Measurements from ENCODE around the gene HNRNPUL2. TPM values are rescaled to one million over a fixed set of nuclear protein-coding genes. Genes with fewer than 3 reads are reported as not detected.
"Not testable (repeated sequence)": the region's sequence is repeated elsewhere in the genome, so short reads cannot be mapped to it uniquely, and the experiment has no call there.

HNRNPUL2 gene
- total and polyA plus RNA-seq, 5 experiments from 2014 or later, result 0.99 to 84.0 (median 3.0) TPM

DNA sequence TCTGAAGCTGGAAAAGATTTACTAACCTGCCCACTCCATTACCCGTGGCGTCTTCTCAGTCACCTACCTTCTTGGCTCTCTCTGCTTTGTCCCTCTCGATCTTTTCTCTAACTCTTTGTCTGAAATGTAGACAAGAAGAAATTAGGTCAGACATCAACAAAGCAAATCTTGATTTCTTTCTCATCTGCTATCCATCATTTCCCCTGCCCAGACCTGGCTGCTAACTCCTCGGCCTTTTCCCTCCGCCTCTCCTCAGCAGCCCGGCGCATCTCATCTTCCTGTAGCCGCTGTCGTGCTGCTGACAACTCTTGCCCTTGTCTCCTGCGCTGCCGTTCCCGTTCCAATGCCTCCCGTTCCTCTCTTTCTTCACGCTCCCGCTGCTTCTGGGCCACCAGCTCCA, 49.5 kb downstream of the HNRNPUL2 start:
- Mint-ChIP-seq H3K27me3 (no peaks in the 10 kb centered on the region), H3K4me1 (peaks cover 19 to 54% (median 45%) of the 10 kb centered on the region in 4 donors), H3K9me3 (no peaks in the 10 kb centered on the region), H3K4me3 (peak overlapping the region; percentile 86 to 94 (median 90)), H3K36me3 (peaks cover 0 to 39% (median 4%) of the 10 kb centered on the region in 3 donors), H3K27ac (peak overlapping the region; percentile 94 to 98 (median 95))
- POLR2A ChIA-PET, result interaction anchor here (0.8 to 5.8 kb wide), 6 partner anchors 11 to 164 kb away, joined by 3 to 59 read pairs (median 4); partner anchors contain the start of genes C11orf98, CSKMT, HNRNPUL2 and INTS5
- ATAC-seq, result no peak
- no peak for DNase-seq

DNA sequence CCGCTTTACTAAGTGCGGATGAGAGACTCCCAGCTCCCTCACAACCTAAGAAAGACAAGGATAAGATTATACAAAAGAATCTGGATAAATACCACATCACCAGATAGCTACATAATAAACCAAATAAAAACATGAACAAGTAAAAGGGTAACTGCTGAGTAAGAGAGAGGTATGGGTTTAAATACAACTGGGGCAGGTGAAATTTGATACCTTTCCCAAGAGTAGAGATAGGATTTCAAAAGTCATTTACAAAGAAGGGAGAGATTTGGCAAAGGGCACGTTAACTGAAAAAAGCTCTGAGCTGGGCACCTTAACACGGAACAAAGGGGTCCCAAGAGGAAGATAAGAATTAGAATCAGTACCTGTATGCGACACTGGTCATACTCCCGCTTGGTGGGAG, 50.1 kb downstream of the HNRNPUL2 start:
- Mint-ChIP-seq H3K4me3 (peak overlapping the region; percentile 23 to 94 (median 88)), H3K36me3 (peaks cover 0 to 39% (median 4%) of the 10 kb centered on the region in 3 donors), H3K27ac (peak overlapping the region; percentile 67 to 98 (median 88)), H3K27me3 (no peaks in the 10 kb centered on the region), H3K9me3 (no peaks in the 10 kb centered on the region), H3K4me1 (peaks cover 19 to 59% (median 51%) of the 10 kb centered on the region in 4 donors)
- DNase-seq (no peak), ATAC-seq (no peak)
- POLR2A ChIA-PET, result interaction anchor here (0.8 to 5.8 kb wide), 9 partner anchors 11 to 164 kb away, joined by 3 to 59 read pairs (median 4); partner anchors contain the start of genes BSCL2, C11orf98, CSKMT and GNG3

DNA sequence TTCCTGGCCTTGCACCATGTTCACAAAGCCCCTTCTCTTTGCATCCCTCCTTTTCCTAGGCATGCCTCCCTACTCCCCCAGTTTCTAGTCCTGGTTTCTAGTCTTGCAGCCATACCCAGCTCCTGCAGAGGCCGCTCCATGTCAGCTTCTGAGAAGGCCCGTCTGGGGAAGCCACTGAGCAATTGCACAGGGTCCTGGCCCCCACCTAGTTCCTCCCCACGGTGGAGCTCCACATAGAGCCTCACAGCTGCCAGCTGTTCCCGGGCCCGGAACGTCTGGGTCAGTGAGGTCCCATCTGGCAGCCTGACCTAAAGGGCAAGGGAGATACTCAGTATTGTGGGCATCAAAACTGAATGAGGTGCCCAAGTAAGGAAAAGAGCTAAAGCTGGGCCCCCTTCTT, 50.6 kb downstream of the HNRNPUL2 start:
- peaks cover 0 to 39% (median 4%) of the 10 kb centered on the region in 3 donors for H3K36me3 Mint-ChIP-seq
- ATAC-seq, result no peak
- POLR2A ChIA-PET, result interaction anchor here (0.6 to 5.8 kb wide), 10 partner anchors 10 to 163 kb away, joined by 3 to 59 read pairs (median 4); partner anchors contain the start of genes BSCL2, C11orf98, CSKMT and GNG3
- peak overlapping the region in 9 of 10 donors; percentile 67 to 98 (median 88) for H3K27ac Mint-ChIP-seq
- H3K4me1 Mint-ChIP-seq, result peaks cover 21 to 62% (median 54%) of the 10 kb centered on the region in 4 donors
- H3K9me3 Mint-ChIP-seq, result no peaks in the 10 kb centered on the region
- H3K4me3 Mint-ChIP-seq, result peak overlapping the region in 7 of 10 donors; percentile 60 to 94 (median 91)
- no peak for DNase-seq
- no peaks in the 10 kb centered on the region for H3K27me3 Mint-ChIP-seq

DNA sequence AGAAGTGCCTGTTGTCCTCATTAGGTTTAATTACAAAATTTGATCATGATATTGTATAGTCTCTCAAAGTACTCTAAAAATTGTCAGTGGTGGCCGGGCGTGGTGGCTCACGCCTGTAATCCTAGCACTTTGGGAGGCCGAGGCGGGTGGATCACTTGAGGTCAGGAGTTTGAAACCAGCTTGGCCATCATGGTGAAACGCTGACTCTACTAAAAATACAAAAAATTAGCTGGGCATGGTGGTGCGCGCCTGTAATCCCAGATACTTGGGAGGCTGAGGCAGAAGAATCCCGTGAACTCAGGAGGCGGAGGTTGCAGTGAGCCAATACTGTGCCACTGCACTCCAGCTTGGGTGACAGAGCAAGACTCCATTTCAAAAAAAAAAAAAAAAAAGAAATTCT, 51.8 kb downstream of the HNRNPUL2 start:
- H3K9me3 Mint-ChIP-seq, H3K4me3 Mint-ChIP-seq, ATAC-seq, DNase-seq, H3K27me3 Mint-ChIP-seq, H3K27ac Mint-ChIP-seq: not testable (repeated sequence)
- Mint-ChIP-seq H3K4me1 (peaks cover 26 to 70% (median 59%) of the 10 kb centered on the region in 4 donors), H3K36me3 (peaks cover 0 to 39% (median 4%) of the 10 kb centered on the region in 3 donors)
- POLR2A ChIA-PET, result interaction anchor here (0.6 to 14.7 kb wide), 4 partner anchors 9 to 175 kb away, joined by 3 to 541 read pairs (median 155); partner anchors contain the start of genes C11orf98, CSKMT, GANAB and INTS5

DNA sequence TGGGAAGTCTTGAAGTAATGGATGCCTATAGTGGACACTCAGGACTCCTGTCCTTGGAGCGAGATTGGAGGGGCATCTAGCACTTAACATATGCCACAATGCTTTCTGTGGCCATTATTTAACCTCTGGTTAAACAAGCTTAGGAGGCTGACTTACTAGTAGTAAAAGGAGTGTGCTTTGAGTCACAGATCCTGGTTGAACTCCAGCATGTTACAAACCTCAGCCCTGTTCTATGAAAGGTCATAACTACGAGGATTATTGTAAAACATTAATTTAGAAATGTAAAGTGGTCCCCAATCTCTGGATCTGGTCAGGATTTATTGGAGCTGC, 54.1 kb downstream of the HNRNPUL2 start:
- Mint-ChIP-seq H3K27ac (peak overlapping the region in 9 of 10 donors; percentile 4 to 99 (median 84)), H3K4me3 (peak overlapping the region; percentile 96 to 100 (median 98)), H3K4me1 (peaks cover 27 to 73% (median 56%) of the 10 kb centered on the region in 4 donors), H3K9me3 (no peaks in the 10 kb centered on the region), H3K36me3 (peaks cover 0 to 34% (median 4%) of the 10 kb centered on the region in 3 donors), H3K27me3 (no peaks in the 10 kb centered on the region)
- ATAC-seq (no peak), DNase-seq (no peak)
- POLR2A ChIA-PET, result interaction anchor here (1.3 to 14.7 kb wide), 9 partner anchors 7 to 208 kb away, joined by 3 to 541 read pairs (median 38); partner anchors contain the start of genes BSCL2, C11orf98, CSKMT and EEF1G

DNA sequence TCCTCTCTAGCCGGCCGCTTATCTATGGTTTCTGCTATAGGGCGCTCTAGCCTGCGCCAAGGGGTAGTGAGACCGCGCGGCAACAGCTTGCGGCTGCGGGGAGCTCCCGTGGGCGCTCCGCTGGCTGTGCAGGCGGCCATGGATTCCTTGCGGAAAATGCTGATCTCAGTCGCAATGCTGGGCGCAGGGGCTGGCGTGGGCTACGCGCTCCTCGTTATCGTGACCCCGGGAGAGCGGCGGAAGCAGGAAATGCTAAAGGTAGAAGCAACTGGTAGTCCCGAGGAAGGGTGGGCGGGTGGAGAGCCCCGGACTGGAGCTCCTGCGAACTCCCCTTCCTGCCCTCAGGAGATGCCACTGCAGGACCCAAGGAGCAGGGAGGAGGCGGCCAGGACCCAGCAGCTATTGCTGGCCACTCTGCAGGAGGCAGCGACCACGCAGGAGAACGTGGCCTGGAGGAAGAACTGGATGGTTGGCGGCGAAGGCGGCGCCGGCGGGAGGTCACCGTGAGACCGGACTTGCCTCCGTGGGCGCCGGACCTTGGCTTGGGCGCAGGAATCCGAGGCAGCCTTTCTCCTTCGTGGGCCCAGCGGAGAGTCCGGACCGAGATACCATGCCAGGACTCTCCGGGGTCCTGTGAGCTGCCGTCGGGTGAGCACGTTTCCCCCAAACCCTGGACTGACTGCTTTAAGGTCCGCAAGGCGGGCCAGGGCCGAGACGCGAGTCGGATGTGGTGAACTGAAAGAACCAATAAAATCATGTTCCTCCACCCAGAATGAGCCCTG, 55.5 kb downstream of the HNRNPUL2 start, which contains the start of the genes LBHD1 and UQCC3:
Gene LBHD1 (minus strand): TSS at position 660 of the 782 bp plus-strand sequence. CDS start 2,236 bp downstream, outside the sequence.
Gene UQCC3 (plus strand): TSS at position 66 of the 782 bp plus-strand sequence. CDS start 73 bp downstream, at position 139.
- peak within 1 kb of the TSS; percentile 96 to 100 (median 98) for H3K4me3 Mint-ChIP-seq
- H3K36me3 Mint-ChIP-seq, result peaks cover 0 to 27% (median 0%) of the 10 kb centered on the region in 3 donors

DNA sequence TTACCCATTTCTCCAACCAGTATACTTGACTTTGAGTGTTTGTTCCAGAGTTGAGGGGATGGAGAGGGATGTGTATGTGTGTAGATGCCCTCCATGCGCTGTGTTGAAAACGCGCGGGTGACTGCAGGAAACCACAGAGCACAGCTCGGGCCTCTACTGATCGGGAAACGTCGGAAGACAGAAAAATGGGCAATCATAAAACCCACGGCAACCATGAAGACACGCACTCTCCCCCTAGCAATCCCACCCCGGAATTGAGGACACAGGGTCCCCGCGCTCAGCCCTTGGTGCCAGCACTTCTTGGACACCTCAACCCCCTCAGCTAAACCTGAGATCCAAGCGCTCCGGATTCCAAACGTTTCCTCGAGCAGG, 56.0 kb downstream of the HNRNPUL2 start:
- Mint-ChIP-seq H3K4me3 (peak overlapping the region; percentile 96 to 100 (median 98)), H3K9me3 (no peaks in the 10 kb centered on the region), H3K27me3 (no peaks in the 10 kb centered on the region), H3K36me3 (peaks cover 0 to 24% (median 0%) of the 10 kb centered on the region in 3 donors), H3K27ac (peak overlapping the region; percentile 92 to 99 (median 96)), H3K4me1 (peaks cover 24 to 67% (median 52%) of the 10 kb centered on the region in 4 donors)
- DNase-seq (no peak), ATAC-seq (peak; percentile 45 to 48)
- POLR2A ChIA-PET, result interaction anchor here (0.6 to 14.7 kb wide), 30 partner anchors 8 to 247 kb away, joined by 3 to 541 read pairs (median 6); partner anchors contain the start of genes B3GAT3, BSCL2, EEF1G and EML3

More for the DNA sequence above, 55.5 kb downstream of the HNRNPUL2 start, which contains the start of the genes LBHD1 and UQCC3:
- Mint-ChIP-seq H3K27ac (peak within 1 kb of the TSS; percentile 92 to 99 (median 96)), H3K4me1 (peaks cover 22 to 67% (median 50%) of the 10 kb centered on the region in 4 donors), H3K9me3 (no peaks in the 10 kb centered on the region), H3K27me3 (no peaks in the 10 kb centered on the region)
- ATAC-seq (peak; percentile 75 to 76), DNase-seq (peak; percentile 52 to 85 (median 68))
- POLR2A ChIA-PET, result interaction anchor here (0.6 to 14.7 kb wide), 35 partner anchors 9 to 247 kb away, joined by 3 to 541 read pairs (median 6); partner anchors contain the start of genes B3GAT3, BSCL2, EEF1G and EML3

DNA sequence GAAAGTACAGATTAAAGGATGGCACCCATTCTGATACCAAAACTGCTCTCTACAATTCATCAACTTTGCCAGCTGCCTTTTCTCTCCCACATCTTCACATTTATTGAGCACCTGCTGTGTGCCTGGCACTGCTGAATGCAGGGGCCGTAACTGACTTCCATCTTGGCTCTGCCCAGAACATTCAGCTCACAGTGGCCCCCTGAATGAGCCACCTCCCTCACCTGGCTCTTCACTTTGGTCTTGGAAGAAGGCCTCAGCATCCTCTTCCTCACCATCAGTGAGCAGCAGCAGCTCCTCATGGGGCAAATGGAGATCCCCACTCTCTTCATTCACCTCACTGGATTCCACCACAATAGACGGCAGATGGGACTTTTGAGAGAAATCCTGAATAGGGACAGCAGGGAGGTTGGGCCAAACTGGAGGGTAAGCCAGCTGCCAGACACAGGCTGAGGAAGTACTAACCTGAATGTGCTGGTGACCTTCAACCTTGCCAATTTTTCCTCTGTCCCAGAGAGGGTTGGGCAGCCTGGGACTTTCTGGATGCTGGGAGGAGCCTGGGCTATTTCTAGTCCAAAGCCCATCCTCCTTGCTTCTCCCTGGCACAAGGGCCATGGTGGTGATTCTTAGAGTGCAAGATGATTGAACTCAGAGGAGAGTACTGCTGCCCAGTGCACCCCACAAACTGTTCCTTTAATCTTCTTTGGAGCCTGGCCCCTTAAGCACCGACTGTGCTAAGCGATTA, 57.7 kb downstream of the HNRNPUL2 start:
- Mint-ChIP-seq H3K27ac (peak overlapping the region in 9 of 10 donors; percentile 44 to 99 (median 86)), H3K4me3 (peak overlapping the region in 9 of 10 donors; percentile 3 to 99 (median 28)), H3K9me3 (no peaks in the 10 kb centered on the region), H3K27me3 (no peaks in the 10 kb centered on the region), H3K36me3 (peaks cover 0 to 16% (median 0%) of the 10 kb centered on the region in 3 donors), H3K4me1 (peaks cover 27 to 68% (median 57%) of the 10 kb centered on the region in 4 donors)
- no peak for DNase-seq
- no peak for ATAC-seq
- POLR2A ChIA-PET, result interaction anchor here (0.6 to 14.7 kb wide), 10 partner anchors 6 to 212 kb away, joined by 3 to 541 read pairs (median 40); partner anchors contain the start of genes B3GAT3, BSCL2, EML3 and GANAB

DNA sequence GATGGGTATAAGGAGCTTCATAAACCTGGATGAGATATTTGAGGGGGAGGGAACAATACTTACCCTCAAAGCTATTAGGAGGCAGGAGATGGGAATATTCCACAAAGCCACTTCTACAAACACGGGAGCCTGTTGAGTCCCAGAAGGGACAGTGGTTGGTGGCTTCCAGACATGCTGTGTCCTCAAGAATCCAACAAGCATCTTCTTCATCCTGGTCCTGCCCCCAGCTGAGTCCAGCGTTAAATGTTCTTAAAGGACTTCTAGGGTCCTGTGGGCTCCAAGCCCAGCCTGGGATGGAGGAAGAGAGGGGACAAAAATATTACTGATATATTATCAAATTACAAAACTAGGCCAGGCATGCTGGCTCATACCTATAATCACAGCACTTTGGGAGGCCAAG, 59.8 kb downstream of the HNRNPUL2 start:
- no peaks in the 10 kb centered on the region for H3K9me3 Mint-ChIP-seq
- DNase-seq (no peak), ATAC-seq (no peak)
- peak overlapping the region; percentile 36 to 98 (median 95) for H3K4me3 Mint-ChIP-seq
- H3K4me1 Mint-ChIP-seq, result peaks cover 31 to 71% (median 56%) of the 10 kb centered on the region in 4 donors
- H3K27ac Mint-ChIP-seq, result peak overlapping the region in 9 of 10 donors; percentile 17 to 86 (median 41)
- POLR2A ChIA-PET, result interaction anchor here (0.6 to 14.7 kb wide), 19 partner anchors 8 to 1603 kb away, joined by 3 to 541 read pairs (median 8); partner anchors contain the start of genes B3GAT3, EML3, GANAB and INTS5
- H3K27me3 Mint-ChIP-seq, result no peaks in the 10 kb centered on the region
- H3K36me3 Mint-ChIP-seq, result peaks cover 5 to 21% (median 7%) of the 10 kb centered on the region in 3 donors

DNA sequence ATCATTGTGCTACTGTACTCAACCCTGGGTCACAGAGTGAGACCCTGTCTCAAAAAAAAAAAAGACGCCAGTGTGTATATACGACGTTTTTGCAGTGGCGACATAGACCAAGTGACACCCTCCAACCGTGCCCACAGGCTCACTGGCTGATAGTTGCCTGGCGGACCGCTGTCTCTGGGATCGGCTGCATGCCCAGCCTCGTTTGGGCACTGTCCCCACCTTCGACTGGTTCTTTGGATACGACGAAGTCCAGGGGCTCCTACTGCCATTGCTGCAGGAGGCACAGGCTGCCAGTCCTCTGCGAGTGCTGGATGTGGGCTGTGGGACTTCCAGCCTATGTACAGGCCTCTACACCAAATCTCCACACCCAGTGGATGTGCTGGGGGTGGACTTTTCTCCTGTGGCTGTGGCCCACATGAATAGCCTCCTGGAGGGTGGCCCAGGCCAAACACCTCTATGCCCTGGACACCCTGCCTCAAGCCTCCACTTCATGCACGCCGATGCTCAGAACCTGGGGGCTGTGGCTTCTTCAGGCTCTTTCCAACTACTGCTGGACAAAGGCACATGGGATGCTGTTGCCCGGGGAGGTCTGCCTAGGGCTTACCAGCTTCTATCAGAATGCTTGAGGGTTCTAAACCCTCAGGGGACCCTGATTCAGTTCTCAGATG, 60.9 kb downstream of the HNRNPUL2 start:
- POLR2A ChIA-PET, result interaction anchor here (0.6 to 14.7 kb wide), 30 partner anchors 9 to 1604 kb away, joined by 3 to 541 read pairs (median 16); partner anchors contain the start of genes B3GAT3, BSCL2, EEF1G and EML3
- peaks cover 27 to 62% (median 51%) of the 10 kb centered on the region in 4 donors for H3K4me1 Mint-ChIP-seq
- peak overlapping the region; percentile 94 to 98 (median 95) for H3K4me3 Mint-ChIP-seq
- H3K27me3 Mint-ChIP-seq, result no peaks in the 10 kb centered on the region
- DNase-seq (no peak), ATAC-seq (no peak)
- peak overlapping the region; percentile 28 to 97 (median 95) for H3K27ac Mint-ChIP-seq
- peaks cover 5 to 28% (median 7%) of the 10 kb centered on the region in 3 donors for H3K36me3 Mint-ChIP-seq
- H3K9me3 Mint-ChIP-seq, result no peaks in the 10 kb centered on the region

All from naive thymus-derived CD8-positive, alpha-beta T cell (primary cell).